Mammary epithelial cell (primary cell): ENCODE data around the gene DDIT4.

Experiments used
- EZH2 ChIP-seq: IDR thresholded peaks from 2 replicates; pipeline ENCODE4 v1.6.1; 2012; ENCODE audit warnings: low read length, inconsistent platforms, borderline replicate concordance
- TF ChIP-seq, protein P1 (sequence below), 2 donors: IDR thresholded peaks in 1 of 2; conservative IDR thresholded peaks in 1 of 2; 2 replicates each; pipeline ENCODE4 v1.5.1; 2011 to 2012; ENCODE audit warnings: inconsistent platforms in 2 of 2, low read length in 2 of 2, mild to moderate bottlenecking in 2 of 2, control low read depth in 1 of 2, low read depth in 1 of 2; ENCODE audit not compliant: insufficient read depth in 1 of 2; ENCODE audit errors: extremely low read depth in 1 of 2

DNA sequence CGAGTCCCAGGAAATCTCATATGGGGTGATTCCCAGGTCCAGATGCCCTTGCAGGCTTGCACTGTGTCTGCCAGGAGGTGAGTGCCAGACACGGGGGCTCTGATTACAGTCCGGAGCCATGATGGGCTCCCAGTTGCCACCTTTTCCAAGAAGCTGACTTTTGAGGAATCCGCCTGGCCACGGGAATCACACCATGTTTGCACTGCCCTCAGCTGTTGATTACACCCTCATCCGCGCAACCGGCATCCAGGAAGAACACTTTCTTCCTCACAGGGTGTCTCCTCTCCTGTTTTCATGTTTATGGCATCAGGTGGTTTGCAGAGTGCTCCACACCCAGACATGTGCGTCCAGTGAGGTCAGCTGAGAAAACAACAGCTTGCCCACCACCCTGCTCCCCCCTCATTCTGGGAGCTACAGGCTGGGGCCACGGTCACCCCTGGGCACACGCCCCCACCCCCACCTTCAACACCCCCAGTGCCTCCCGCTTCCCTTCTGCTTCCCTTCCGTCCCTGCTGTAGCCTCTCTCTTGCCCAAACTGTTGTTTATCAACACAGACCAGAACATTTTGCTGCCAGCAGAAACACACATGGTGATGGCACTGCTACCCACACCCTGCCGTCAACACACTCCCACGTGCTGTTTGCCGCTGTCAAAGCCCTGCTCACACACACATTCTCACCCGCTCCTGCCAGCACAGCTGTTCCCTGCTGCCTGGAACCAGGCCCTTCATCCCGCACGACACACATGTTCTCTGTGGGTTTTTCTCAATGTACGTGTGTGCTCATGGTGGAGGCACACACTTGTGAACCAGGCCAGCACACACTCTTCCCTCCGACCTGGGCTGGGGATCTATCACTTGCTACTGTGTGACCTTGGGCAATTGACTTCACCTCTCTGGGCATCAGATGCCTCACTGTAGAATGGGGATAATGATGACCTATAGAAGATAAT, 35.8 kb downstream of the DDIT4 start:
- TF ChIP-seq, protein P1, sequence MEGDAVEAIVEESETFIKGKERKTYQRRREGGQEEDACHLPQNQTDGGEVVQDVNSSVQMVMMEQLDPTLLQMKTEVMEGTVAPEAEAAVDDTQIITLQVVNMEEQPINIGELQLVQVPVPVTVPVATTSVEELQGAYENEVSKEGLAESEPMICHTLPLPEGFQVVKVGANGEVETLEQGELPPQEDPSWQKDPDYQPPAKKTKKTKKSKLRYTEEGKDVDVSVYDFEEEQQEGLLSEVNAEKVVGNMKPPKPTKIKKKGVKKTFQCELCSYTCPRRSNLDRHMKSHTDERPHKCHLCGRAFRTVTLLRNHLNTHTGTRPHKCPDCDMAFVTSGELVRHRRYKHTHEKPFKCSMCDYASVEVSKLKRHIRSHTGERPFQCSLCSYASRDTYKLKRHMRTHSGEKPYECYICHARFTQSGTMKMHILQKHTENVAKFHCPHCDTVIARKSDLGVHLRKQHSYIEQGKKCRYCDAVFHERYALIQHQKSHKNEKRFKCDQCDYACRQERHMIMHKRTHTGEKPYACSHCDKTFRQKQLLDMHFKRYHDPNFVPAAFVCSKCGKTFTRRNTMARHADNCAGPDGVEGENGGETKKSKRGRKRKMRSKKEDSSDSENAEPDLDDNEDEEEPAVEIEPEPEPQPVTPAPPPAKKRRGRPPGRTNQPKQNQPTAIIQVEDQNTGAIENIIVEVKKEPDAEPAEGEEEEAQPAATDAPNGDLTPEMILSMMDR (conservative IDR thresholded peaks at IDR 0.05 in 1 of 2, IDR thresholded peaks at IDR 0.05 in 1 of 2; ENCODE audit: extremely low read depth in 1 of 2, insufficient read depth in 1 of 2, low read depth in 1 of 2, low read length in 2 of 2): no peak
- no peak for TF ChIP-seq EZH2
